PFSK-1 (cell line): ENCODE measurements around the gene ZC3H10.

ENCODE experiments used
- FOXP2 ChIP-seq: optimal IDR thresholded peaks from 2 replicates; pipeline ENCODE3; 2011; ENCODE audit warnings: borderline replicate concordance, control low read depth, inconsistent platforms; ENCODE audit not compliant: insufficient read depth; ENCODE audit errors: extremely low read length, extremely low read depth
- POLR2AphosphoS5 ChIP-seq: IDR thresholded peaks from 2 replicates; pipeline ENCODE4 v1.6.1; 2012; ENCODE audit warnings: low read depth, mild to moderate bottlenecking, control low read depth, low read length, moderate library complexity
- SIN3A ChIP-seq: IDR thresholded peaks from 2 replicates; pipeline ENCODE4 v1.6.1; 2012; ENCODE audit warnings: mild to moderate bottlenecking, low read length, moderate library complexity, borderline replicate concordance; ENCODE audit not compliant: insufficient read depth
- TAF1 ChIP-seq: IDR thresholded peaks from 2 replicates; pipeline ENCODE4 v1.6.1; 2012; ENCODE audit warnings: low read length, control low read depth, borderline replicate concordance; ENCODE audit not compliant: insufficient read depth
- TF ChIP-seq, protein P1 (sequence below), 2 experiments: IDR thresholded peaks; 2 replicates each; pipeline versions ENCODE4 v1.6.1 to v1.8.0; 2011 to 2012; ENCODE audit warnings: low read depth in 2 of 2, low read length in 2 of 2, control low read depth in 1 of 2, inconsistent platforms in 1 of 2, mild to moderate bottlenecking in 1 of 2, moderate library complexity in 1 of 2; ENCODE audit not compliant: insufficient read depth in 1 of 2

Gene ZC3H10

DNA sequence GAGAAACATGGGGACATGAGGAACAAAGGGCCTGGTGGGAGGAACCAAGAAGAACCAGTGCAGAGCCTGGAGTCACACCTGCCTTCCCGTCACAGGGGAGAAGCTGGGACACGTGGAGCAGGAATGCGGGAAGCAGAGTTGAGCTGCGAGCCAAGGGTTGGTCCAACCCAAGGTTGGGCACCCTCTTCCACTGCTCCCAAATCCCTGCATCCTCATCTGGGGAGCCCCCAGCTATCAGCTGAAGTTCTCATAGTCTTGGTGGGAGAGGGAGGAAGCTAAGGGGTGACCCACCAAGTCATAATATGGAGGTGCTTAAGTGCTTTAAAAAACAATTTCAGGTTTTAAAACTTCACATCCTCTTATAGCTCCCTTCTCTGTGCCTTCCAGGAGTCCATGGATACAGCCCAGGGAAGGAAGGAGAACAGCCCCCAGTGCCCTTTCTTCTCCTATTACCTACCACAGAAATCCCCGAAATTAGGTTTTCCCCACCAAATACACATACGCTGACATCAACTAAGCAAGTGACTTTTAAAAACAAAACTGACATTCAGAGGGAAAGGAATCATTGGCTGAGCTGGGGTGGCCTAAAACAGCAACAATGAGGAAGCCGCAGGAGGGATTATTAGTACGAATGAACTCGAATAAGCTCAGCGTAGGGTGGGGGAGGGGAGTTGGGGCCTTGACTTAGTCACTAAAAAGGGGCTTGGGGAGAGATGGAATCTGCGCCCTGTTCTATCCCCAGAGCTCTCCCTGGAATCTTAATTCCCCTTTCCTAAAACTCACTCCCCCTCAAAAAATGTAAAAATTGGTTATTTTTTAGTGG lies 44.6 kb downstream of the ZC3H10 start:
- TF ChIP-seq FOXP2 (no peak), POLR2AphosphoS5 (peak; percentile 45; the same call in 1 of the 2 replicates)

DNA sequence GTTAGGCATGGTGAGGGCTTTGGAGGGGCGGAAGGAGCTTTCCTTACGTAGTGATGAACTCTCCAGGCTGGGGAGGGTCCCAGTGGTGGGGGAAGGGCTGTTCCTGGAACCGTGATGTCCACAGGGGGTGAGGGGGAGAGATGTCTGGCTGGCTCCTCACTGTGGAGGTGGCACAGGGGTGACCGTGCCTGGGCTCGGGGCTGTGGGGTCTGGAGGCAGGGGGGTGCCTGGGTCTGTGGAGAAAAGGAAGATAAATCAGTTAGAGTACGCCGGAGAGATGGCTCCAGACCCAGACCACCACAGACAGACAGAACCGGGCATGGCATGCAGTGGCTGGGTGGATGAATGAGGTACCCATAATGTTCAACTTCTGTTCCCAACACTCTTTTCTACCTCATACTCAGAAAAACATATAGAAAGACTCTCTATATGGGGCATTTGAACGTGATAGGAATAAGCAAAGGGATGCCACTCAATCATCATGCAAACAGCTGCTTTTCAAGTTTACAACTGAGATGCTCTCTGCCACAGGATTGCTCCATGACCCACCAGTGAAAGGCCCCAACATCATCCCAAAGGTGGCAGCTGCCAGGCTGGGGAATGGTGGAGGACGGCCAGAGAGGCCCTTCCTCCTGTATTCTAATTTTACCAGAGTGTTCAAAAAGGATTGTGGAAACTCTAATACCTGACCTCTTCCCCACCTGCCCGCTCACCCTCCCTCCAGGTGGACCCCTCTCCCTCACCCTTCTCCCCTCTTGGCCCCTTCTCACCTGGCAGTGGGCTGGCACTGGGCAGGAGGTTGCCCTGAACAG lies 45.7 kb downstream of the ZC3H10 start:
- TF ChIP-seq FOXP2 (no peak), TAF1 (no peak), POLR2AphosphoS5 (no peak; the same call in 1 of the 2 replicates), SIN3A (no peak)
- TF ChIP-seq, protein P1, sequence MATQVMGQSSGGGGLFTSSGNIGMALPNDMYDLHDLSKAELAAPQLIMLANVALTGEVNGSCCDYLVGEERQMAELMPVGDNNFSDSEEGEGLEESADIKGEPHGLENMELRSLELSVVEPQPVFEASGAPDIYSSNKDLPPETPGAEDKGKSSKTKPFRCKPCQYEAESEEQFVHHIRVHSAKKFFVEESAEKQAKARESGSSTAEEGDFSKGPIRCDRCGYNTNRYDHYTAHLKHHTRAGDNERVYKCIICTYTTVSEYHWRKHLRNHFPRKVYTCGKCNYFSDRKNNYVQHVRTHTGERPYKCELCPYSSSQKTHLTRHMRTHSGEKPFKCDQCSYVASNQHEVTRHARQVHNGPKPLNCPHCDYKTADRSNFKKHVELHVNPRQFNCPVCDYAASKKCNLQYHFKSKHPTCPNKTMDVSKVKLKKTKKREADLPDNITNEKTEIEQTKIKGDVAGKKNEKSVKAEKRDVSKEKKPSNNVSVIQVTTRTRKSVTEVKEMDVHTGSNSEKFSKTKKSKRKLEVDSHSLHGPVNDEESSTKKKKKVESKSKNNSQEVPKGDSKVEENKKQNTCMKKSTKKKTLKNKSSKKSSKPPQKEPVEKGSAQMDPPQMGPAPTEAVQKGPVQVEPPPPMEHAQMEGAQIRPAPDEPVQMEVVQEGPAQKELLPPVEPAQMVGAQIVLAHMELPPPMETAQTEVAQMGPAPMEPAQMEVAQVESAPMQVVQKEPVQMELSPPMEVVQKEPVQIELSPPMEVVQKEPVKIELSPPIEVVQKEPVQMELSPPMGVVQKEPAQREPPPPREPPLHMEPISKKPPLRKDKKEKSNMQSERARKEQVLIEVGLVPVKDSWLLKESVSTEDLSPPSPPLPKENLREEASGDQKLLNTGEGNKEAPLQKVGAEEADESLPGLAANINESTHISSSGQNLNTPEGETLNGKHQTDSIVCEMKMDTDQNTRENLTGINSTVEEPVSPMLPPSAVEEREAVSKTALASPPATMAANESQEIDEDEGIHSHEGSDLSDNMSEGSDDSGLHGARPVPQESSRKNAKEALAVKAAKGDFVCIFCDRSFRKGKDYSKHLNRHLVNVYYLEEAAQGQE (IDR thresholded peaks at IDR 0.05; ENCODE audit: insufficient read depth in 1 of 2, low read depth in 2 of 2, low read length in 2 of 2) = no peak

DNA sequence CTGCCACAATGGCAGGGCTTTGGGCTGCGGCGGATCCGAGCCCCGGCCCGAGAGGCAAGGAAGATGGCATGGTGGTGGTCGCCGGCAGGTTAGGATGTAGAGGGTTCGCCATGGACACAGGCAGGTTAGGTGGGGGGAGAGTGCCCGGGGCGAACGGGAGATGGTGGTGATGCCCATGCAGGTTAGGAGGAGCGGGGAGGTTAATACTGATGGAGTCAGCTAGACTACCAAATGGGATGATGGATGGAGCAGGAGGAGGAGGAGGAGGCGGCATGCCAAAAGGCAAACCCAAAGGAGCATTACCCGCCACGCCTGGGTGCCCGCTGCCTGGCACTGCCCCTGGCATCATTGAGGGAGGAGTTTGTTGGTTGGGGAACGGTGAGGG lies 46.3 kb downstream of the ZC3H10 start:
- TF ChIP-seq SIN3A (no peak), TAF1 (no peak), FOXP2 (no peak), POLR2AphosphoS5 (no peak)
- TF ChIP-seq, protein P1 (IDR thresholded peaks at IDR 0.05; ENCODE audit: insufficient read depth in 1 of 2, low read depth in 2 of 2, low read length in 2 of 2) = no peak

DNA sequence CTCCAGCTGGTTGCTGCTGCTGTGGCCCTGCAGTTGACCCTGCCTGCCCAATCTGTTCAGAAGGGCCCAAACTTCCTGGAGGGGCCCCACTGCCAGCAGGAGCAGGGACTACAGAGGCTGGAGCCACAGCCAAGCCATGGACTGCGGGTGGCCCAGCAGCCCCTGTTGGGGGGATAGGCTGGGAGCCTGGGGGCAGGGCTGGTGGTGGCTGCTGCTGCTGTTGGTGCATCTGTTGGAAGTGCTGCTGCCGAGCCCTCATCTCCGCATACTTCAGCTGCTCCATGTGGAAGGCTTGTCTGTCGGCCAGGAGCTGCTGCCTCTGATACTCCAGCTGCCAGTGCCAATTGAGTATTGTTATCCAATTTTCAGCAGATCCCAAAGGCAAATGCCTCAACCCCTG lies 47.3 kb downstream of the ZC3H10 start:
- TF ChIP-seq POLR2AphosphoS5 (0 out of 2 replicates have a peak, but pooled peaks have one; percentile 30), TAF1 (no peak), SIN3A (no peak)
- TF ChIP-seq, protein P1 (IDR thresholded peaks at IDR 0.05; ENCODE audit: insufficient read depth in 1 of 2, low read depth in 2 of 2, low read length in 2 of 2) = no peak

DNA sequence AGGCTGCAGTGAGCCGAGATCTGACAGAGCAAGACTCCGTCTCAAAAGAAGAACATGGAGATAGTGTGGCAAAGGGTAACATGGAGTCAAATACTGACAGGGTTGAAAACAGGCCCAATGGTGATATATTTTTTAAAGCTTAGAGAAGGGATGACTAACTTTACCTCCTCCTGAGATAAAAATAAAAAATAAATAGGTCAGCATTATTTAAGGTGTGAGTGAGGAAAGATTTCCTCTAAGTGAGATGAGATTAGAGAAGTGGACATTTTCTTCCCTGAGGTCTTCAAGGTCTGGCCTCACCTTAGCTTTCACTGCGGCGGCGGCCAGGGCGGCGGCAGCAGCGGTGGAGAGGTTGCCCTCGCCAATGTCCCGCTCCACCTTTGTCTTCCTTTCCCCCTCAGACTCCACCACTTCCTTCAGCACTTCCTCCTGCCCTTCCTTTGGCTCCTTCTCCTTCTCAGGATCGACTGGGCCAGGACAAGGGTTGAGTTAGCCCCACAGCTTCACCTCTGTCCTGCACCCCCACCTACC lies 51.2 kb downstream of the ZC3H10 start:
- TF ChIP-seq FOXP2 (no peak), SIN3A (no peak), POLR2AphosphoS5 (no peak), TAF1 (no peak)
- TF ChIP-seq, protein P1 (IDR thresholded peaks at IDR 0.05; ENCODE audit: insufficient read depth in 1 of 2, low read depth in 2 of 2, low read length in 2 of 2) = no peak
